ENCODE measurements around the gene RNF225.

DNA sequence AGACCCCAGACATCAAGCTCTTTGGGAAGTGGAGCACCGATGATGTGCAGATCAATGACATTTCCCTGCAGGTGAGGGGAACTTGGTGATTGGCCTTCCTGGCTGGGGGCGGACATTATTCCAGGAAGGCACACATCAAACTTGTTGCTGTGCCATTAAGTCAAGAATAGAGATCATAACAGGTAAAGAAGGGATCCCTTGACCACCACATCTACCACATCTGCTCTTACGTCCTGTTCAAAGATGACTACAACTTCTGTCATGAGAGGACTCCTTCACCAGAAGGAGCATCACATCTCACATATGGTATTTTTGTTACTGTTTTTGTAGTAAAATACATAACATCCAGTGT is 7.3 kb upstream of the RNF225 start:
- TF ChIP-seq, protein P1, sequence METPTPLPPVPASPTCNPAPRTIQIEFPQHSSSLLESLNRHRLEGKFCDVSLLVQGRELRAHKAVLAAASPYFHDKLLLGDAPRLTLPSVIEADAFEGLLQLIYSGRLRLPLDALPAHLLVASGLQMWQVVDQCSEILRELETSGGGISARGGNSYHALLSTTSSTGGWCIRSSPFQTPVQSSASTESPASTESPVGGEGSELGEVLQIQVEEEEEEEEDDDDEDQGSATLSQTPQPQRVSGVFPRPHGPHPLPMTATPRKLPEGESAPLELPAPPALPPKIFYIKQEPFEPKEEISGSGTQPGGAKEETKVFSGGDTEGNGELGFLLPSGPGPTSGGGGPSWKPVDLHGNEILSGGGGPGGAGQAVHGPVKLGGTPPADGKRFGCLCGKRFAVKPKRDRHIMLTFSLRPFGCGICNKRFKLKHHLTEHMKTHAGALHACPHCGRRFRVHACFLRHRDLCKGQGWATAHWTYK (CRISPR knock-in tag; IDR thresholded peaks at IDR 0.05), result no peak
- TF ChIP-seq, protein P2, sequence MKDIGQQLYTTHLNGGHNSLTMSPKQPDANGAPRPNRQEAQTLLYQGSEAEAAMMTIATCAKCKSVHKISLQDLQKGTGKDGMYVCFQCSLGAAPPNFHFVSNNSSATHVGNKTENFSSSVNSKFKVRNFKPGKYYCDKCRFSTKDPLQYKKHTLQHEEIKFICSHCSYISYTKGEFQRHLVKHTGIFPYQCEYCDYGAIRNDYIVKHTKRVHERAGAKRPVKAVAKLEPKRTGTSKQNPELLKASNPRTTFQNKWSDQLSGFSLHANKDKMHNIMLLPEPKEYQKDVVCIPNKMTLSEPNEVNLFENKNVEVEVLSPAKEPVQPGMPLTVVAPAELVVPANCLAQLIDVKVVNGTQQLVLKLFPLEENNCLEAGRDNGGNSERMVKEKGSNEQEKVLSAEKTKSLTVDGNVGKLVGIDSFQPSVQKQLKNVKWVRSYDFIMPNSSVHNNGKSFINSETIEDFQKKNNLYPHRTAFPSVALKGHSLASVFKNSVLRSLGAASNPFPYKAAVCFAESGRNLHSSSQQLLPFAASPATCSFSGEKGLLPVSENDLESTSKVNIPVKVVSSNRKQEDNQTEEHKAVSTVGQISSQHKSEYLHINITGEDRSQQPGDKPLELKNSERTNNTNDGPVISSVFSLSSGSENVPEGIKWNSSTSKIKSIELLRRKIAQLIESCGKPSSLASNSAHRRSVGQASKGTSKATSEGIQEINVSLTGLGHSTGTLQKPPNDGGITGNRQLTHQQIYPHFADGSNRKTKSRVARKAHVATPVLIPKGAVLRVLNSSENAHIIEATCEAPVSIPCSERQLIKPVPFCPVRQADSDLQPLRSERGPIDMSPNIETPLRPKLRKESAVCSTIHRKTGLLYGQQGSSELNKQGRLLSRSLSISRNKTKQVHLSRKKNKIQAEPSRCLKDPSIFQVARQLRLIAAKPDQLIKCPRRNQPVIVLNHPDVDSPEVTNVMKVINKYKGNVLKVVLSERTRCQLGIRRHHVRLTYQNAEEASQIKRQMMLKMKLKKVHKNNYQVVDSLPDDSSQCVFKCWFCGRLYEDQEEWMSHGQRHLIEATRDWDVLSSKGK (CRISPR knock-in tag; IDR thresholded peaks at IDR 0.05), result no peak
- TF ChIP-seq CEBPB (tag; IDR thresholded peaks at IDR 0.05), result no peak
- TF ChIP-seq CCNT2 (IDR thresholded peaks at IDR 0.05; ENCODE audit: borderline replicate concordance, extremely low read depth, insufficient read length, low read depth, low read length), result no peak
- no peak for TF ChIP-seq TCF7 (IDR thresholded peaks at IDR 0.05; ENCODE audit: borderline replicate concordance)
- TF ChIP-seq BRD9 (IDR thresholded peaks at IDR 0.05; ENCODE audit: low read depth, partially characterized antibody), result no peak
- no peak for TF ChIP-seq RAD21 (CRISPR knock-in tag; conservative IDR thresholded peaks at IDR 0.05 in 1 of 2, IDR thresholded peaks at IDR 0.05 in 1 of 2)
